ENCODE measurements around the gene ARF1. TPM values are rescaled to one million over a fixed set of nuclear protein-coding genes. Genes with fewer than 3 reads are reported as not detected.

ARF1 gene
- total RNA-seq, 1 donor = 231 TPM

- Histone ChIP-seq H3K9me3 (ENCODE audit: low read depth, low read length) (no peaks in the 10 kb centered on the region), H3K4me1 (ENCODE audit: insufficient read depth, low read length) (peaks cover 9% of the 10 kb centered on the region), H3K27ac (ENCODE audit: low read depth, low read length) (no peak overlapping the region), H3K79me2 (ENCODE audit: insufficient read depth, low read length) (peaks cover 14% of the 10 kb centered on the region), H3K27me3 (ENCODE audit: insufficient read depth, low read length) (peaks cover 39% of the 10 kb centered on the region), H3K4me2 (ENCODE audit: insufficient read depth, low read length) (no peak overlapping the region), H3K36me3 (ENCODE audit: insufficient read depth, low read length) (no peaks in the 10 kb centered on the region), H2AFZ (ENCODE audit: low read length) (no peak overlapping the region), H4K20me1 (ENCODE audit: insufficient read depth, low read length) (peaks cover 8% of the 10 kb centered on the region), H3K4me3 (ENCODE audit: insufficient read depth, low read length) (no peak overlapping the region)
- no peak for TF ChIP-seq CTCF (IDR thresholded peaks at IDR 0.05; ENCODE audit: extremely low read depth, low read depth, low read length)
- DNase-seq (ENCODE audit: insufficient read length, low spot score, missing footprints) = peak; percentile 1
Observed at GRCh38 chr1:228136901-228137300, 54.4 kb downstream of the ARF1 start.

GRCh38 chr1:228139406-228139930, 57.0 kb downstream of the ARF1 start:
- H3K4me2 ChIP-seq (ENCODE audit: insufficient read depth, low read length) = peak overlapping the region; percentile 84
- peaks cover 4% of the 10 kb centered on the region for H3K36me3 ChIP-seq (ENCODE audit: insufficient read depth, low read length)
- TF ChIP-seq CTCF (IDR thresholded peaks at IDR 0.05; ENCODE audit: extremely low read depth, low read depth, low read length) = no peak
- peaks cover 40% of the 10 kb centered on the region for H3K79me2 ChIP-seq (ENCODE audit: insufficient read depth, low read length)
- H4K20me1 ChIP-seq (ENCODE audit: insufficient read depth, low read length) = peaks cover 34% of the 10 kb centered on the region
- H3K27me3 ChIP-seq (ENCODE audit: insufficient read depth, low read length) = peaks cover 29% of the 10 kb centered on the region
- H3K4me1 ChIP-seq (ENCODE audit: insufficient read depth, low read length) = peaks cover 20% of the 10 kb centered on the region
- peak overlapping the region; percentile 97 for H2AFZ ChIP-seq (ENCODE audit: low read length)
- DNase-seq (ENCODE audit: insufficient read length, low spot score, missing footprints) = no peak
- peak overlapping the region; percentile 93 for H3K27ac ChIP-seq (ENCODE audit: low read depth, low read length)
- peak overlapping the region; percentile 80 for H3K4me3 ChIP-seq (ENCODE audit: insufficient read depth, low read length)
- H3K9me3 ChIP-seq (ENCODE audit: low read depth, low read length) = no peaks in the 10 kb centered on the region

GRCh38 chr1:228139931-228140723, 57.6 kb downstream of the ARF1 start, which contains the start of gene GUK1:
Gene GUK1 (plus strand): TSS chr1:228140279. CDS start chr1:228140303, 24 bp downstream.
- TF ChIP-seq CTCF (IDR thresholded peaks at IDR 0.05; ENCODE audit: extremely low read depth, low read depth, low read length) = no peak
- peak; percentile 99 for DNase-seq (ENCODE audit: insufficient read length, low spot score, missing footprints)
- Histone ChIP-seq H3K27ac (ENCODE audit: low read depth, low read length) (peak within 1 kb of the TSS; percentile 93), H3K4me3 (ENCODE audit: insufficient read depth, low read length) (peak within 1 kb of the TSS; percentile 80), H3K27me3 (ENCODE audit: insufficient read depth, low read length) (peaks cover 22% of the 10 kb centered on the region), H3K9me3 (ENCODE audit: low read depth, low read length) (no peaks in the 10 kb centered on the region), H3K4me1 (ENCODE audit: insufficient read depth, low read length) (peaks cover 20% of the 10 kb centered on the region), H2AFZ (ENCODE audit: low read length) (peak within 1 kb of the TSS; percentile 97), H3K4me2 (ENCODE audit: insufficient read depth, low read length) (peak within 1 kb of the TSS; percentile 98), H3K36me3 (ENCODE audit: insufficient read depth, low read length) (peaks cover 4% of the 10 kb centered on the region), H3K79me2 (ENCODE audit: insufficient read depth, low read length) (peaks cover 47% of the 10 kb centered on the region), H4K20me1 (ENCODE audit: insufficient read depth, low read length) (peaks cover 40% of the 10 kb centered on the region)

GRCh38 chr1:228140724-228141225, 58.3 kb downstream of the ARF1 start:
- peaks cover 47% of the 10 kb centered on the region for H4K20me1 ChIP-seq (ENCODE audit: insufficient read depth, low read length)
- TF ChIP-seq CTCF (IDR thresholded peaks at IDR 0.05; ENCODE audit: extremely low read depth, low read depth, low read length) = no peak
- H3K27me3 ChIP-seq (ENCODE audit: insufficient read depth, low read length) = peaks cover 17% of the 10 kb centered on the region

More at GRCh38 chr1:228140724-228141225, 58.3 kb downstream of the ARF1 start:
- H3K27ac ChIP-seq (ENCODE audit: low read depth, low read length) = peak overlapping the region; percentile 93
- H3K4me3 ChIP-seq (ENCODE audit: insufficient read depth, low read length) = peak overlapping the region; percentile 80
- H3K9me3 ChIP-seq (ENCODE audit: low read depth, low read length) = no peaks in the 10 kb centered on the region
- H3K4me1 ChIP-seq (ENCODE audit: insufficient read depth, low read length) = peaks cover 20% of the 10 kb centered on the region
- peak overlapping the region; percentile 34 for H2AFZ ChIP-seq (ENCODE audit: low read length)
- DNase-seq (ENCODE audit: insufficient read length, low spot score, missing footprints) = peak; percentile 81
- peaks cover 4% of the 10 kb centered on the region for H3K36me3 ChIP-seq (ENCODE audit: insufficient read depth, low read length)
- peak overlapping the region; percentile 98 for H3K4me2 ChIP-seq (ENCODE audit: insufficient read depth, low read length)
- peaks cover 53% of the 10 kb centered on the region for H3K79me2 ChIP-seq (ENCODE audit: insufficient read depth, low read length)
